Neuron (in vitro differentiated cells): Measurements from ENCODE around the gene RAB3A.
A peak's percentile ranks its signal among the peaks of the same experiment; 100 is the strongest.

Experiments
- H2AFZ ChIP-seq: one replicate; pipeline ENCODE4 v1.6.1; 2013; ENCODE audit warnings: low read depth, mild to moderate bottlenecking, inconsistent platforms, low read length, moderate library complexity
- H3K27me3 ChIP-seq: one replicate; pipeline ENCODE4 v1.6.1; 2013; ENCODE audit warnings: low read length; ENCODE audit not compliant: insufficient read depth
- H3K36me3 ChIP-seq: one replicate; pipeline ENCODE4 v1.6.1; 2013; ENCODE audit warnings: low read length; ENCODE audit not compliant: insufficient read depth
- H3K4me1 ChIP-seq: one replicate; pipeline ENCODE4 v1.6.1; 2013; ENCODE audit warnings: low read length; ENCODE audit not compliant: insufficient read depth
- H3K4me3 ChIP-seq: 2 replicates; pipeline ENCODE4 v1.5.1; 2013; ENCODE audit warnings: mild to moderate bottlenecking, low read length, moderate library complexity
- H3K9me3 ChIP-seq: one replicate; pipeline ENCODE4 v1.6.1; 2013; ENCODE audit warnings: low read length

RAB3A gene

GRCh38 chr19:18153556-18154134 is 50.2 kb downstream of the RAB3A start:
- Histone ChIP-seq H3K27me3 (no peaks in the 10 kb centered on the region), H3K9me3 (no peaks in the 10 kb centered on the region), H2AFZ (no peak overlapping the region), H3K36me3 (peaks cover 5% of the 10 kb centered on the region), H3K4me1 (peaks cover 24% of the 10 kb centered on the region), H3K4me3 (peak overlapping the region; percentile 91)

DNA sequence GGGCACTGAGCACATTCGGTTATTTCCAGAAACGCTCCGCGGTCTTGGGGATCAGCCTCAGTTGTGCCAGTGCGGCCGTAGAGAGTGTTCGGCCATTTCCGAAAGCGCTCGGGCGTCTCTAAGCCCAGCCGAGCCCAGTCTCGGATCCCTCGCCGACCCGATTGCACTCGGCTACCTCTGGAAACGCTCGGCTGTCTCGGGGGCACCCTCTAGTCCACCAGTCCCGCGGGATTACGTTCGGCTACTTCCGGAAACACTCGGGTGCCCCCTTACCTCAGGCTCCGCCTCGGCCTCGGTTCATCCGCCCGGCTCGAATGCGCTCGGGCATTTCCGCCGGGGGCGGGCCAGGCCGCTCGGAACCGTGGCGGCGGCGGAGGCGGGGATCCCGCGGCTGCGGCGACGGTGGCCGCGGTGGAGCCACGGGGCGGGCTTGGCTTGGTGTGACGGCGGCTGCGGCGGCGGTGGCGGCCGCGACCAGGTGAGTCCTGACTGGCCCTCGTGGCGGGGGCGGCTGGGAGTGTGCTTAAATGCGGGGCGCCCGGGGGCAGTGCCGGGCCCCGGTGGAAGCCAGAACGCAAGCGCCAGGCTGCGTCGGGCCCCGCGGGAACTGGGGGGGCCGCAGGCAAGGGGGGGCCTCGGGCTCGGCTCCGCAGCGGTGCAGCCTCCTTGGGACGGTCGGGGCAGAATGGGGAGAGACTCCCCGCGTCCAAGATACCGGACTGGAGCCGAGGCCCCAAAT is 50.9 kb downstream of the RAB3A start, which contains the start of gene PIK3R2:
Gene PIK3R2, plus strand, starts transcription at position 347 of the 739 bp plus-strand sequence. CDS start 2,717 bp downstream, outside the sequence.
- H3K27me3 ChIP-seq: no peaks in the 10 kb centered on the region
- H2AFZ ChIP-seq: peak within 1 kb of the TSS; percentile 21
- H3K4me3 ChIP-seq: peak within 1 kb of the TSS; percentile 91
- no peaks in the 10 kb centered on the region for H3K9me3 ChIP-seq
- peaks cover 5% of the 10 kb centered on the region for H3K36me3 ChIP-seq
- H3K4me1 ChIP-seq: peaks cover 23% of the 10 kb centered on the region

DNA sequence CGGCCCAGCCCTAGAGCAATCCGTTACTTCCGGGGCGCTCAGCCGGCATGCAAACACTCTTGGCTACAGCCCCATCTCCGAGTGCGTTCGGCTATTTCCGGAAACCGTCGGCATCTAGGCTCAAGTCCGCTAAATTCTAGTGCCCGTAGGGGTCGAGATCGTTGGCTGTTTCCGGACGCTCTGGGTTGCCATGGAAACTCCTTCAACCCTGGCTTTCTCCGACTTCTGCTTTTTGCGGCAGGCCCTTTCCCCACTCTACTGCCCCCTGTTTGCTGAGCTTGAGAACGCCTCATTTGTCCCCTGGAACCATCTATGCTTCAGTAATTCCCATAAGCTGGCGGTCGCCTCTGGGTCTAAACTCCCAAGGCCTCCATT is 51.4 kb downstream of the RAB3A start:
- Histone ChIP-seq H3K4me1 (peaks cover 17% of the 10 kb centered on the region), H3K4me3 (peak overlapping the region; percentile 91), H3K9me3 (no peaks in the 10 kb centered on the region), H3K27me3 (no peaks in the 10 kb centered on the region), H3K36me3 (peaks cover 8% of the 10 kb centered on the region), H2AFZ (peak overlapping the region; percentile 21)

DNA sequence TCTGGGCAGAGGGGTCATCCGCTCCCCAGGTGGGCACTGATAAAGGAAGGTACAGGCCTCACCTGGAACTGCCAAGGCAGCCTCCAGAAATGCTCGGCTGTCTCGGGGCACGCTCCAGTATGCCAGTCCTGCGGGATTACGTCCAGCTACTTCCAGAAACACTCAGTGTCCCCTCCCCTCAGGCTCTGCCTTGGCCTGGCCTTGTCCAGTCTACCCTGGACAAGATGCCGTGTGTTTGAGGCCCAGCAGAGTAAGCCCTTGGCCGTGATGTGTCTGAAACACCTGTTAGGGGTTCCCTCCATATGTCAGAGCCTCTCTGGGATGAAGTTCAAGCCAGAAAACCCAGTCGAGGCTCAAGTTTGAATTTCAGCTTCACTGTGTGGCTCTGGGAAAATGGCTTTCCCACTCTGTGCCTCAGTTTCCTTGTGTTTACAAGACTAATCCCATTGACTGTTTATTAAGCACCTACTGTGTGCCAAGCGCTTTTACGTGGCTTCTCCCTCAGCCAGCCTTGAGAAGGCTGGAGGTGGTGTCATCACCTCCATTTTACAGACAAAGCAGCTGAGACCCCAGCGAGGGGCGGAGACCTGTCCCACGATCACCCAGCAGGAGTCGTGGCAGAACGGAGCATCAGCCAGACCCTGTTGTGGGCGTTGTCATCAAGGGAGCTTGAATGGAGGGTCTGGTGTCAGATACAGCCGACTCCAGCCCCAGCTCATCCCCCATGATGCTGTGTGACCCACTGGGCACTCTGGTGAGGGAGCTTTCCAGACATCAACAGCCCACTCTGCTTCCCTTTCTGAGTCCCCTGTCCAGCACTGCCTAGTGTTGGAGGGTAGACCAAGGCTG is 52.8 kb downstream of the RAB3A start:
- Histone ChIP-seq H2AFZ (no peak overlapping the region), H3K4me3 (no peak overlapping the region), H3K9me3 (no peaks in the 10 kb centered on the region), H3K4me1 (peaks cover 9% of the 10 kb centered on the region), H3K27me3 (no peaks in the 10 kb centered on the region), H3K36me3 (peaks cover 15% of the 10 kb centered on the region)

DNA sequence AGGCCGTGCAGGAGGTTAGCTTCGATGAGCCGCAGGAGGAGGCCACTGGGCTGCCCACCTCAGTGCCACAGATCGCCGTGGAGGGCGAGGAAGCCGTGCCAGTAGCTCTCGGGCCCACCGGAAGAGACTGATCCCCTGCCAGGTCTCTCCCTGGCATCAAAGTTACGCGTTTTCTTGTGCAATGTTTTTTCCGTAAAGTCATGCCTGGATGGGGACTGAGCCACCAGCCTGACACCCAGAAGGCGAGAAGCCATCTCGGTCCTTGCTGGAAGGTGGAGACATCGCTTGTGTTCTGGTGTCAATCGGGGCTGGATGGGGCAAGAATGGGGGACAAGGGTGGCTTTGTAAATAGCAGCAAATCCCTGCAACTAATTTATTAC is 54.3 kb downstream of the RAB3A start:
- Histone ChIP-seq H2AFZ (no peak overlapping the region), H3K4me1 (peaks cover 9% of the 10 kb centered on the region), H3K36me3 (peaks cover 22% of the 10 kb centered on the region), H3K4me3 (no peak overlapping the region), H3K9me3 (no peaks in the 10 kb centered on the region), H3K27me3 (no peaks in the 10 kb centered on the region)

GRCh38 chr19:18147396-18147795 is 56.4 kb downstream of the RAB3A start:
- no peaks in the 10 kb centered on the region for H3K27me3 ChIP-seq

More at GRCh38 chr19:18147396-18147795, 56.4 kb downstream of the RAB3A start:
- no peak overlapping the region for H3K4me3 ChIP-seq
- H3K4me1 ChIP-seq: no peaks in the 10 kb centered on the region
- peaks cover 36% of the 10 kb centered on the region for H3K36me3 ChIP-seq
- H2AFZ ChIP-seq: no peak overlapping the region
- H3K9me3 ChIP-seq: no peaks in the 10 kb centered on the region
